ENCODE results near the gene ZDHHC11B.

- TF ChIP-seq CTCF (IDR thresholded peaks at IDR 0.05 in 4 of 5, conservative IDR thresholded peaks at IDR 0.05 in 1 of 5): no peak
- TF ChIP-seq POLR2A (IDR thresholded peaks at IDR 0.05): no peak
Measured at GRCh38 chr5:821504-821903, 37.0 kb upstream of the ZDHHC11B start.

Measured in gastrocnemius medialis (tissue), 4 donors.